Activated T-cell treated with anti-CD3 and anti-CD28 coated beads for 4 hours (primary cell): Measurements from ENCODE around the gene MMP19.
"Not testable (repeated sequence)": the region's sequence is repeated elsewhere in the genome, so short reads cannot be mapped to it uniquely, and the experiment has no call there.

ENCODE experiments used
- DNase-seq: peaks from one replicate; pipeline ENCODE4 v3.0.0-alpha.2; 2020

MMP19 gene

DNA sequence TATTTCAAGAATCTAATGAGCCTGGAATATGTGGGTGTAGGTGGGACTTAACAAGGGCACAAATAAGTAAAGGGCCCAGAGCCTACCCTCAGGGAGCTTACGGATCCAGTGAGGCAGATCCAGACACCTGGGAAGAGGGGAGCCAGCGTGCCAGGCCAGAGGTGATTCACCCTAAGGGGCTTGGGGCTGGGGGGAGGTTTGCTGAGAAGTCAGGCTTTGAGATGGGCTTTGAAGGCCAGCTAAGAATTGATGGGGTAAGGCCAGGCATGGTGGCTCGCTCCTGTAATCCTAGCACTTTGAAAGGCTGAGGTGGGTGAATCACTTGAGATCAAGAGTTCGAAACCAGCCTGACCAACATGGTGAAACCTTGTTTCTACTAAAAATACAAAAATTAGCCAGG lies 695 bp upstream of the MMP19 start:
- no peak for DNase-seq

DNA sequence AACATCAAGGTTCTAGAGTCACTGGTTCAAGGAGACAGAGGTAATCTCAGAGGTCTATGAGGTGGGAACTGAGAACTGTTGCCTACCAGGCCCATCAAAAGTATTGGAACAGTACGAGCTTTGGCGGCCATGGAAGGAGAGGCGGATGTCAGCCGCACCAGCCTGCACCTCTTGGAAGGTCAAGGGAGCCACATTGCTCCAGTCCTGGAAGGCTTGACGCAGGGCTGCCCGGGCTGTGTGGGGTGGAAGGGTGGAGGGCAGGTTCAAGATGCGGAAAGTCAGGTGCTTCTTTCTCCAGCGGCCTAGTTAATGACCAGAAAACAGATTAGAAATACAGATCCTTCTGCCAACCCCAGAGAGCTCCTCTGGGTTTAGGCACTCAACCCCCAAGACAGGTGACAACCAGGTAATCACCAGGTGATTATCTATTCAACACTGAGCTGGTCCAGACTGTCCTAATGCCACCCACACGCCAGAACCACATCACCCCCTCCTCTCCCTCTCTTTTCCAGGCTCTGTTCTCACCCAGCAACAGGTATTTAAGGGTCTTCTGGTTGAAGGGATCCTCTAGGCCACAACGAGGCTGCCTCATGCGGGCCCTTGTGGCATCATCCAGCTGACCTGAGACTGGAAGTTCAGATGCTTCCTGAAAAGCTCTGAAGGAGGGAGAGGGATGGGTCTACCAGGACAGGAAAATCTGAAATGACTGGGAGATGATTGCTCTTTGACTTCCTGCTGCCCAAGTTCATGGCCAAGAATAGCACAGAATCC lies 2.0 kb downstream of the MMP19 start:
- DNase-seq: no peak

DNA sequence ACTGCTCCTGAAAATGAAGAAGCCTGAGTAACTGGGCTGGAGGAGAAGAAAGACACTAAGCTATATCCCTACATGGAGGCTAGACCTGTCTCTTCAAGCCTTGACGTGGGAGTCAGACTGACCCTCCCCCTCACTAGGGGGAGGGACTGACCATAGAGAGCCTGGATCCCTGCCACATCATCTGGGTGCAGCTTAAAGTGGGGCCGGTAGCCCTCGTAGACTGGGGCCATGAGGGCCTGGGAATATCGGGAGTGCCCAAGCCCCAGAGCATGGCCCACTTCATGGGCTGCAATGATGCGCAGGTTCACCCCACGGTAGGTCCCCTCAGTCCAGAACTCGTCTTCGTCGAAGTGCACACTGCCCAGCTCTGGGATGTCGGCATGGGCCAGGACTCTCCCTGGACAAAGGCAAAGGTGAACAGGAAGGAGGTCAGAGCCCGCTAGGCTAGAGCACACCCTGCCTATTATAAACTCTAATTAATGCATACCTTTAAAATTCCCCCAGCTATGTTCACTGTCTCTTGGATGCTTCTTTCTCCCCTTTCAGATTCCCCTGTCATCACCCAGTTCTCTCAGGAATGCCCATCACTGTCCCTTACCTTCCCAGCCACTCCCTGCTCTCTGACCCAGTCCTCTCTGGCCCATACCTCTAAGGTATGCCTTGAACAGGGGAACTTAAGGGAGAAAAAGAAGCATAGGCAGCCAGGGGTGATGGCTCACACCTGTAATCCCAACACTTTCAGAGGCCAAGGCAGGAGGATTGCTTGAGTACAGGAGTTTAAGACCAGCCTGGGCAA lies 3.2 kb downstream of the MMP19 start:
- no peak for DNase-seq

DNA sequence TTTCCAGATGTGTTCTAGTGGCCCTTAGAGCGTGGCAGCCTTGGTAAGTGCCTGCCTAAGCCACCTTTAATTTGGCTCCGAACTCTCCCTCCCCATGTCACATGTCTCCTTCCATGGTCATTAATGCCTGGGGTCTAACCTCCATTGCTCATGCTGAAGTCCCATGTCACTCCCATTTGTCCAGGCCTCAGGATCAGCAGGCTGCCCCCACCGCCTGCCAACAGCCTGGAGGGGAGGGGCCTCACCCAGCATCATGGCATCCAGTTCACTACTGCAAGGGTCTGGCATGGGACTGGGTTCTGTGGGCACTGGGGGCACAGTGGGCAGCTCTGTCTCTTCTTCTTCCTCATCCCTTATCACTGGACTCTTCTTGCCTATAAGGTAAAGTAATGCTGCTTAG lies 4.4 kb downstream of the MMP19 start:
- no peak for DNase-seq

DNA sequence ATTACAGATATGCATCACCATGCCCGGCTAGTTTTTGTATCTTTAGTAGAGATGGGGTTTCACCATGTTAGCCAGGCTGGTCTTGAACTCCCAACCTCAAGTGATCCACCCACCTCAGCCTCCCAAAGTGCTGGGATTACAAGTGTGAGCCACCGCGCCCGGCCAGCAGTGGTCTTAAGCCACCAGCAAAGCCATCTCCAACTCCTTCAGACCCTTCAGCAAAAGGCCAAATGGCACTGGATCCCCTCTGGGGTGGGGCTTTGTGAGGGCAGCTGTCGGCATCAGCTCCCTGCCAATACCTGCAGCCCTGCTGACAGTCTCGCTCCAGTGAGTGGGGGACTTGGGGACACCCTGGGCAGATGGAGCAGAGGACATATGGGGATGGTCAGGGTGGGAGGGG lies 8.3 kb downstream of the MMP19 start:
- not testable (repeated sequence) for DNase-seq

DNA sequence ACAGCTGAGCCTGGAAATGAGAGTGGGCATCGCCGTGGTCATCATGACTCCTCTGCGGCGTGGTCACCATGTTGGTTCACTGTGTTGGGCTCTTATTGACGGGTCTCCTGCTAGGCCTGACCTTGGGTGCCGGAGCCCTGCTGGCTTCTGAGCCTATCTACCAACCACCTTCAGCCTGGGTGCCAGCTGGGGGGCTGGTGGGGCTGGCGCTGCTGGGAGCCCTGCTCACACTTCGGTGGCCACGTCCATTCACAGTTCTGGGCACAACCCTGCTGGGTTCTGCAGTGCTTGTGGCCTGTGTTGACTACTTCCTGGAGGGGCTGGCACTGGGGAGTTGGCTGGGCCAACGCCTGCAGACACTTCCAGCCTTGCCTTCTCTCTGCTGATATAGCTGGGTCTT lies 9.7 kb downstream of the MMP19 start:
- no peak for DNase-seq

DNA sequence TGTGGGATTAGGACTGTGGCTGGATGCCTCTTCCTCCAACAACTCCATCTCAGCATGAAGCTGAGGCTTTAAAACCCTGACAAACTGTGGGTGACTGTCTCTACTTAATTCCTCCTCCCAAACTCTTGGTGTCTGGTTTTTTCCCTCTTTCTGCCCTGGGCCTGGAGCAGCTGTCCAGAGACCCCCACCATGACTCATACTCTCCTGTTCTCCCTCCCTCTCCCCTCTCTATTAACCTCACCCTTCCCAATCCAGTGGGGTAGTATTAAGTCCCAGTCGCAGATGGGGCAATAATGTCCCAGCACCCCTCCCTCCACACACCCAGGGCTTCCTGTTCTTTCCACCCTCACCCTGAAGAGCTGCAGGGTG lies 11.3 kb downstream of the MMP19 start:
- no peak for DNase-seq

DNA sequence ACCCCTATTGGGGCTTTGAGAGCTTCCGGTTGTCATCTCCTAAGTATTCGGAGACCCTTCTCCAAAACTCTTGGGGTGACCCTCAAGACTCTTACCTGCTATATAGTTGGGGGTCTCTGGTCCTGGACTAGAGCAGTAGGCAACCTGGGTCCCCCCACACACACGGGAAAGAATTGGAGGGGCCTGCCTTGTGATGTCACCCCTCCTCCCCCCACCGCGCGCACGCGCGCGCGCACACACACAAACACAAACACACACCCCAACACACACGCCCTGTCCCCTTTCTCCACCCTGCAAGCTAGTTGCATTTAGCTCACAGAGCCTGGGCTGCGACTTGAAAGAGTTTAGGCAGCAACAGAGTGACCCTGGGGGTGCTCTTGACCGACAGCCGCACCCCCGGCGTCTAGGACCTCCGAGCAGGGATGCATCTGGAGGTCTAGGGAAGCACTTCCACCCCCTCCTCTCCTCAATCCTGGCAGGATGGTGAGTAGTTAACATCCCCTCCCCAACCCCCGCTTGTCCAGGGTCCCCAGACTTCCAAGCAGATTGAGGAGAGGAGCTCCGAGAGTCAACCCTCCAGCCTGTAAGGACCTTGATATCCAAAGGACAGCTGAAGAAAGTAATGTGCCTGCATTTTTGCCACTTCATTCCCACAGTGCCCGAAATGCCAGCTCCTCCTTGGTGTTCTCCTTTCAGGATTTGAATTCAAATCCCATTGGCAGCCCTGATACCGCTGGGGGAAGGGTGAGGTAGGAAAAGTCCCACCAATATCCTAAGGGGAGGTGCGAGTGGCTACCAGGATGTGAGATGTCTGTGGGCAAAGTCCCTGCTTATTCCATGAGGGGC lies 11.9 kb downstream of the MMP19 start:
- peak; percentile 45 for DNase-seq

DNA sequence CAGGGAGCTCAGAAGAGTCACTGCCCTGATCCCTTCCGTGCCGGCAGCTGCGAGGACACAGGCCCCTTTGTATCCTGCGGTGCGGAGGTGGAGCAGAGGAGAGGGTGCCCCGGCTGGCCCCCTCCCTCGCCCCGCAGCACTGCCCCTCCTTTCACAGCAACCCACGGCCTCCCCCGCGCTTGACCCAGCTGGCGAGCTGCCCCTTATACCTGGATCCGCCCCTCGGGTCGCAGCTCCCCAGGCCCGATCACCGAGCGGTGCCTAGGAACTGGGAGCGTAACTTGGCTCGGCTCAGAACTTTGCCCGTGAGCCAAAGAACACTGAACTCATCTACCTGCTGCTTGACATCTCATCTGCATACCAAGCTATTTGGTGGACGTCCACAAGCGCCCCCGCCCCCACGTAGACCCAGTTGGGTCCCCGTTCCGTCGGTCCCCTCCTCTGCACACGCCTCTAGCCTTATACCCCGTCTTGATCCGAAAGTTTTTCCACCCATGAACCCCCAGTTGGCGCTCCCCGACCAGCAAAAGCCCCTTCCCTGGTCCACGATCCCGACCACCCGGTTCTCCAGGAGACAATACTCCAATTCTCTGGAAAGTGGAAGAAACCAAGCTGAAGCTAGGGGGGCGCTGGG lies 12.7 kb downstream of the MMP19 start:
- no peak for DNase-seq

DNA sequence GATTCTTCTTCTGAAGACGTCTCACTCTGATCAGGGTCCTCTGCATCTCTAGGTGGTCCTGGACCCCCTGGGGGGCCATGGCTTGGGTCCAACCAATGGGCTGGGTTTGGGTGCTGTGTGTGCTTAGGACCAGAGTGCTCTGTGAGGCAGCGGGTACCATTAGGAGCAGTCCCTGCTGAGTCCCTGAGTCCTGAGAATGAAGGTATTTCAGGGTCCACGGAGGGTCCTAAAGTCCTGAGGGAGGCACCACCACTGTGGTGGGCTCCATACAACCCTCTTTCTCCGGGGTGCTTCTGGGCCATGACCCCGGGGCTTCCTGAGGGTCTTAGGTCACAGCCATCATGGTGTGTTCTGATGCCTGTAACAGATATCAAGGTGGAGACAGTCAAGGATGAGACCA lies 14.4 kb downstream of the MMP19 start:
- DNase-seq: no peak

DNA sequence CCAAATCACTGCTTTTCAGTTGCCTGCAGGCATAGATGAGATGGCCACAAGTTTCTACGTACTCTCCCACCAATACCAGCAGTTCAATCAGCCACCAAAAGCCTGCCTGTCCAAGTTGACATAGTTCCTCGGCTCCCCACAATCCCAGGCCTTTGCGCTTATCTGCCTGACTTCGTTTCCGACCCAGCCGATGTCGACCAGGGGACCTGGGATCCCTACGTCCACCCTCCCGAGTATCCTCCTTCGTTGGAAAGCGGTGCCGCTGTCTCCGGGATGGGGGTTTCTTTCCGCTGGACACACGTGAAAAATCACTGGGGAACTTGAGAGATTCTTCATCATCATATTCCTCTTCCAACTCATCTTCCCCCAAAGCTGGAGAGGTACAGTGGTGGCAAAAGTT lies 14.9 kb downstream of the MMP19 start:
- no peak for DNase-seq

DNA sequence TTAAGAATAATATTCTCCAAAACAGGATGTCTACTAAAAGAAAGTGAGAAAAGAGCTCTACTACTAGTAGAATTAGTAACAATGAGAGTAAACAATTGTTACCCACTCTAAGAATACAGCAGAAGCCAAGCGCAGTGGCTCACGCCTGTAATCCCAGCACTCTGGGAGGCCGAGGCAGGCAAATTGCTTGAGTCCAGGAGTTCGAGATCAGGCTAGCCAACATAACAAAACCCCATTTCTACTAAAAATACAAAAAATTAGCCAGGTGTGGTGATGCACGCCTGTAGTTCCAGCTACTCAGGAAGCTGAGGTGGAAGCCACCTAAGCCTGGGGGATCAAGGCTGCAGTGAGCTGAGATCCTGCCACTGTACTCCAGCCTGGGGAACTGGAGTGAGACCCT lies 18.0 kb downstream of the MMP19 start:
- no peak for DNase-seq

DNA sequence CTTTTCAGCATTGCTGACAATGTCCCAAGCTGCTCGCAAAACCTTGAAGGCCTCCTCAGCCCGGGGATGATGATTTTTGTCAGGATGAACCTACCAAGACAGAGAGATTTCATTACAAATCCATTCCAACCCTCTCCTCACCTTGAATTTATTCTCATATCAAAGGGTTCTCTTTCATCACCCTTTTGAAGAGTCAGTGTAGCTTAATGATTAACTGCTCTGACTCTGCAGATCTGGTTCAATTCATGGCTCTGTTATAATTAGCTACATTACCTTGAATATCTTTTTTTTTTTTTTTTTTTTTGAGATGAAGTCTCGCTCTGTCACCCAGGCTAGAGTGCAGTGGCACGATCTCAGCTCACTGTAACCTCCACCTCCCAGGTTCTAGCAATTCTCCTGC lies 19.3 kb downstream of the MMP19 start:
- DNase-seq: no peak

DNA sequence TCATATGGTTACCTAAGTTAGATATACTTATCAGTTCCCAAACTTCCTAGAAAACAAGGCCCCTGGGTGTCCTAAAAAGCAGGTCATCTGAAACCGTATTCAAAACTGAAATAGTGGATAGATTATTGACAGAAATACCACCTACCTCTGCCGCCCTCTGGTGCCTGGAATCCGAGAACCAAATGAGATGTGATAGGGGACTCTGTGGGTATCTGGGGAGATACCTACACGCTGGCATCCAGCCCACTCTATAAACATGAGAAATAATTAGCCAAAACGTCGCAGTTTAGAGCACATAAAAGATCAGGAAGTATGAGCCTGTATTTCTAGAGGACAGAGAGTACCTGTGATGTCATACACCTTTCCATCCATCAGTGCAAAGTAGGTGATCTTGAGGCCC lies 20.5 kb downstream of the MMP19 start:
- DNase-seq: no peak

DNA sequence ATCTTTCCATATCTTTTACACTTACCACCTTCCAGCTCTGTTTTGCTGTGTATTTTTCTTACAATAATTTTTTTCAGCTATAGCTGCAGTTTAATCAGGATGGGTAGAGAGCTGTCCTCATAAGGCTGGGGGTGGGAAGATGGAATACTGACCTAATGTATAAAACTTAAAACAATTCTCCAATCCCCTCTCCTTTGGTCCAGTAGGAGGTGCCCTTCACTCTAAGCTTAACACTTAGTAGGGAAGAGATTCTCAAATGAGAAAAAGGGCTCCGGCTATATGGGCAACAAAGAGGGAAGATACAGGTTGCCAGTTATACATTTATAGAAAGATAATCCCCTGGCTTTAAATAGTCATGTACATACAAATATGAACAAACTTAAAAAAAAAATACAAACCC lies 22.1 kb downstream of the MMP19 start:
- no peak for DNase-seq

DNA sequence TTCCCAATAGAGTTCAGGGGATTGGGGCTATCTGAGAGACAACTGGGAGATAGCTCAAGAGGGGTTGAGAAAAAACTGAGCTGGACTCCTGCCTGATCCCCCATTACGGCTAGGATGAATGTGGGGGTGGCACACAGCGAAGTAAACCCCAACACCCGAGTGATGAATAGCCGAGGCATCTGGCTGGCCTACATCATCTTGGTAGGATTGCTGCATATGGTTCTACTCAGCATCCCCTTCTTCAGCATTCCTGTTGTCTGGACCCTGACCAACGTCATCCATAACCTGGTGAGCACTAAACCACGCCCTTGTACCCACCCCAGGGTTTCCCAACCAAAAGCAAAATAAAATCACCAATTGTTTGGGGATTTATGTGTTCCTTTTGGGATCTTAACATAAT lies 23.9 kb downstream of the MMP19 start:
- no peak for DNase-seq

DNA sequence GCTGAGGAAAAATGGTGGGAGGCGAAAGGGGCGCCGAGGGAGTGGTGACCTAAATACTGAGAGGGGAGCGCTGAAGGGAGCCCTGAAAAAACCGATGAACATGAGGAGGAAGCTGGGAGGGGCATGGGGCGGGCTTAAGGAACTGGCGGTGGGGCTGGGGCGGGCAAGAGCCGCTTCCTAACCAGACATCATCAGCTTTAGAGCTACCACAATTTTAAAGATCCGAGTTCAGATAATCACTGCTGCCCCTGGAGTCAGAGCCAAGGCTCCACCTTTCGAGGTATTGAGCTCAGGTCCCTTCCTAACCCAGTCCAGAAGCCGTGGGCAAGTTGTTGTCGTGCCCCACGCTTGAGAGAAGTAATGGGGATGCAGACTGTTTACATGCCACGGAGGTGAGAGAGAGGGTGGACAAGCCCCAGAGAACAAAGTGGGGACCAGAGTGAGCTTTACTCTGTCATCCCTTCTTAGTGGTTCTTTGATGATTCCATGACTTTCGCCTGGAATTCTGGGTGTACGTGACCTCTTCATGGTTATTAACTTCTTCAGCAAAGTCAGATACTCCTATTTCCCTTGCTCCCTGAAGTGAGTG lies 24.5 kb downstream of the MMP19 start:
- no peak for DNase-seq

DNA sequence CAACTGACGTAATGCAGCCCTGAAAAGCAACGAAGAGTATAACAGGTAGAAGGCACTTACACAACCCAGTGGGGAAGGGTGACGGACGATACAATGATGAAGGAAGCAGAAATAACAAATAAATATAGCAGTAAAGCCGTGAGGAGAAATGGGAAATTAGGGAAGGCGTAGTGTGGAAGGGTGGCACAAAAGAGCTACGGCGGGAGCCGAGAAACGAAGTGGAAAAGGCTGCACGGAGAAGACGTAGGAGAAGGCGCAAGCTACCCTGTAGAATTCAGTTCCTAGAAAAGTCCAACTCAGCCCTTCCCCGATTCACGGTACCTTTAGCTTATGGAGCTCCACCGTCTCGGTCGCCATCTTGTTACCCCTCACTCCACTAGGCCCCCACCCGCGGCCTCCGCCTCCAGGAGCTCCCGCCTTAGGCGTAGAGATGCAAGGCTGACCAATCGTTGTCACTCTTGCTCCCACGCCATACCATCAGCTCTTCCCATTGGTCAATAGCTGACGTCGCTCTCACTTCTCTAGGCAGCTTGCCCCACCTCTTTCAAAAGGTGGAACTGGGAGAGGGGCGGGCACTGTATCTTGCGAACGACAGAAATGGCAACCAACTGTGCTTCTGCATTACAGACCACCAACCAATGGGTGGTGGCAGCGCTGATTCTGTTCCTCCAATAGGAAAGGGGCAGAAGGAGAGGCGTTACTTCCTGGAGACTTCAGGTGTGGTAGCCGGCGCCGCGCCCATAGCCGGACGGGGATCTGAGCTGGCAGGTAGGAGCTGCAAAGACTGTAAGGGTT lies 25.2 kb downstream of the MMP19 start, which contains the start of the genes ORMDL2 and SARNP:
TSS of gene ORMDL2 (plus strand) at position 697 of the 795 bp plus-strand sequence. CDS start 959 bp downstream, outside the sequence.
TSS of gene SARNP (minus strand) at position 380 of the 795 bp plus-strand sequence. CDS start at position 357, 23 bp downstream.
- peak; percentile 92 for DNase-seq

DNA sequence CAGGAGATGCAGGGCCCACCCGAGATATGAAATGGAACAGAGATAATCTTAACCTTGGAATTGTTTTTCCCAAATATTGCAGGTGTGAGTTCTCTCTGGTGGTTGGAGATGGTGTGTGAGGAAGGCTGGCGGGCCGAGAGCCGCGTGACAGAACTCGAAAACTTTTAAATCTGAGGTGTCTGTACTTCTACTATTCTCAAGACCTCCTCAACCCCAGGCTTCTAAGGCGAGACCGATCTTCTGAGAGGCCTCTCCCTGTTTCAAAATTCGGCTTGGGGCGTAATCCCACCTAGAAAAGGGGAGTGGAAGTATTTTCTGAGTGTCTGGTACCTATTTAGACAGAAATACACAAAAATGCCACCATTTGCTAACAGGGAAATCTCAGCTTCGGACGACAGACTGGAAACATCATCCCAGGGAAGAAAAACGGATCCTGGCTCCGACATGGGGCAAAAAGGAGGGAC lies 25.8 kb downstream of the MMP19 start:
- DNase-seq: no peak

DNA sequence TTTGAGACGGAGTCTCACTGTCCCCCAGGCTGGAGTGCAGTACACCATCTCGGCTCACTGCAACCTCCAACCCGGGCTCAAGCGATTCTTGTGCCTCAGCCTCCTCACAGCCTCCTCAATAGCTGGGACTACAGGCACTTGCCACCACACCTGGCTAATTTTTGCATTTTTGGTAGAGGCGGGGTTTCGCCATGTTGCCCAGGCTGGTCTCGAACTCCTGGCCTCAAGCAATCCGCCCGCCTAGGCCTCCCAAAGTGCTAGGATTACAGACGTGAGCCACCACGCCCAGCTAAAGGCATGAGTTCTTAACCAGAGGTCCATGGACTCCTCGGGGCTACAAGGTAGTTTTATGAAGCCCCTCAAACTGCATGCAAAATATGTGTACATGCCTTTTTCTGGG lies 27.3 kb downstream of the MMP19 start:
- DNase-seq: no peak

DNA sequence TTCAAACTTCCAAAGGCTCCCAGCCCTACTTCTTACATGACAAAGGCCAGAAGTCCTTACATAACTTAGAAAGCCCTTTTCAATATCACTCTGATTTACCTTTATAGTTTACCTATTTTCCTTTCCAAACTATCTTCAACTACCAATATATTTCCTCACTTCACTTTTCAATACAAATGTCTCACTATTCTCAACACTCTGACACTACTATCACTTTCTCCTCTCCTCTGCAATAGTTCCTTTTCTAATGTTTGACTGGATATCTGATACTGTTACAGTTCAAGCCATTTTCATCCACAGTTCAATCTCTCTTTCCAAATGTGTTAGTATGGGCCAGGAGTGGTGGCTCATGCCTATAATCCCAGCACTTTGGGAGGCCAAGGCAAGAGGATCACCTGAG lies 28.5 kb downstream of the MMP19 start:
- no peak for DNase-seq

DNA sequence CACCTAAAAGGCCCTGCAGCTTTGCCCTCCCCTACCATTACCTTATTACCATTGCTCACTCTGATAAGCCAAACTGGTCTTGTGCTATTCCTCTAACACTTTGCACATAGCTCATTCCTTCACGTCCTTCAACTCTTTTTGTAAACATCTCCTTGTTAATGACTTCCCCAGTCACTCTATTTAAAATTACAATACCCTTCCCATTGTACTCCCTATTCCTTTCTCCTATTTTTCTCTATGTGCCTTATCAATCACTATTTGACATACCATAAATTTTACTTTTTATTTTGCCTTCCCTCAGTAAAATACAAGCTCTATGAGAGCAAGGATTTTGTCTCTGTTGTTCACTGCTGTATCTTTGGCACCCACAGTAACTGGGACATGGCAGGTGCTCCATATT lies 30.6 kb downstream of the MMP19 start:
- no peak for DNase-seq
